T-helper 9 cell (primary cell): ENCODE measurements around the gene TBC1D14.
"Not testable (repeated sequence)": the region's sequence is repeated elsewhere in the genome, so short reads cannot be mapped to it uniquely, and the experiment has no call there.

ENCODE experiments used
- DNase-seq: peaks from one replicate; pipeline ENCODE4 v3.0.0-alpha.2; 2020

The TBC1D14 gene

GRCh38 chr4:7068883-7069282 lies 159.3 kb downstream of the TBC1D14 start:
- DNase-seq: no peak

- DNase-seq: peak; percentile 88
Observed at GRCh38 chr4:7070729-7071511, 161.3 kb downstream of the TBC1D14 start.

- DNase-seq: no peak
Observed at GRCh38 chr4:7073059-7073458, 163.4 kb downstream of the TBC1D14 start.

GRCh38 chr4:7073526-7074390 lies 164.1 kb downstream of the TBC1D14 start:
- DNase-seq: no peak

- DNase-seq: no peak
Observed at GRCh38 chr4:7074426-7074825, 164.8 kb downstream of the TBC1D14 start.

GRCh38 chr4:7075962-7076695 lies 166.5 kb downstream of the TBC1D14 start:
- no peak for DNase-seq

GRCh38 chr4:7076696-7077082 lies 167.1 kb downstream of the TBC1D14 start:
- no peak for DNase-seq

- no peak for DNase-seq
Observed at GRCh38 chr4:7077371-7077770, 167.7 kb downstream of the TBC1D14 start.

GRCh38 chr4:7078025-7078424 lies 168.4 kb downstream of the TBC1D14 start:
- no peak for DNase-seq

GRCh38 chr4:7079483-7079882 lies 169.9 kb downstream of the TBC1D14 start:
- not testable (repeated sequence) for DNase-seq

GRCh38 chr4:7079909-7080308 lies 170.3 kb downstream of the TBC1D14 start:
- not testable (repeated sequence) for DNase-seq
